Measurements from ENCODE around the gene DEDD2. TPM values are rescaled to one million over a fixed set of nuclear protein-coding genes. Genes with fewer than 3 reads are reported as not detected.
"Not testable (repeated sequence)": the region's sequence is repeated elsewhere in the genome, so short reads cannot be mapped to it uniquely, and the experiment has no call there.

Gene DEDD2
- polyA plus RNA-seq, 1 donor from 2014 or later = 69.9 TPM

DNA sequence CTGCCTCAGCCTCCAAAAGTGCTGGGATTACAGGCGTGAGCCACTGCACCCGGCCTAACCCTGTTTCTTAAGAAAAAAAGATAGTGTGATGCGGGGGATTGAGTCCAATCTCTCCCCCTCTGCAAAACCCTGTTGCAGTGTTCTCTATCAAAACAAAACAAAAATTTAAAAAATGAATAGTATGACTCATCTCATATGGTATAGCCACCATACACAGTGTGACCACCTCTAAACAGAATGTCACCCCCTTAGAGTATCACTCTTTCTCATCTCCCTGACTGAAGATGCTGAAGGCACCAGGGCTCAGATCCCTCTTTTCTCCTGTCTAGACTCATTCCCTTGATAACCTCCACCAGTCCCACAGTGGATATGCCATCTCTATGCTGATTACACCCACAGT, 44.3 kb upstream of the DEDD2 start:
- H2AFZ ChIP-seq (ENCODE audit: low read depth, low read length) = no peak overlapping the region
- H3K9ac ChIP-seq (ENCODE audit: low read length) = no peak overlapping the region
- no peaks in the 10 kb centered on the region for H3K9me3 ChIP-seq (ENCODE audit: low read length)
- no peak overlapping the region for H3K4me3 ChIP-seq (ENCODE audit: low read length)
- no peaks in the 10 kb centered on the region for H3K79me2 ChIP-seq (replicated peaks; ENCODE audit: insufficient read depth, low read length)
- TF ChIP-seq TAF1 (IDR thresholded peaks at IDR 0.05; ENCODE audit: low read depth) = no peak
- TF ChIP-seq, protein P1, sequence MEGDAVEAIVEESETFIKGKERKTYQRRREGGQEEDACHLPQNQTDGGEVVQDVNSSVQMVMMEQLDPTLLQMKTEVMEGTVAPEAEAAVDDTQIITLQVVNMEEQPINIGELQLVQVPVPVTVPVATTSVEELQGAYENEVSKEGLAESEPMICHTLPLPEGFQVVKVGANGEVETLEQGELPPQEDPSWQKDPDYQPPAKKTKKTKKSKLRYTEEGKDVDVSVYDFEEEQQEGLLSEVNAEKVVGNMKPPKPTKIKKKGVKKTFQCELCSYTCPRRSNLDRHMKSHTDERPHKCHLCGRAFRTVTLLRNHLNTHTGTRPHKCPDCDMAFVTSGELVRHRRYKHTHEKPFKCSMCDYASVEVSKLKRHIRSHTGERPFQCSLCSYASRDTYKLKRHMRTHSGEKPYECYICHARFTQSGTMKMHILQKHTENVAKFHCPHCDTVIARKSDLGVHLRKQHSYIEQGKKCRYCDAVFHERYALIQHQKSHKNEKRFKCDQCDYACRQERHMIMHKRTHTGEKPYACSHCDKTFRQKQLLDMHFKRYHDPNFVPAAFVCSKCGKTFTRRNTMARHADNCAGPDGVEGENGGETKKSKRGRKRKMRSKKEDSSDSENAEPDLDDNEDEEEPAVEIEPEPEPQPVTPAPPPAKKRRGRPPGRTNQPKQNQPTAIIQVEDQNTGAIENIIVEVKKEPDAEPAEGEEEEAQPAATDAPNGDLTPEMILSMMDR (IDR thresholded peaks at IDR 0.05; ENCODE audit: poor library complexity, severe bottlenecking) = no peak
- no peak for TF ChIP-seq REST (IDR thresholded peaks at IDR 0.05; ENCODE audit: borderline replicate concordance)
- TF ChIP-seq EZH2 (IDR thresholded peaks at IDR 0.05; ENCODE audit: borderline replicate concordance, insufficient read depth, low read length, poor library complexity, severe bottlenecking) = no peak
- no peak for TF ChIP-seq SMC3 (conservative IDR thresholded peaks at IDR 0.05; ENCODE audit: poor library complexity)
- TF ChIP-seq MXI1 (conservative IDR thresholded peaks at IDR 0.05; ENCODE audit: poor library complexity, severe bottlenecking) = no peak
- TF ChIP-seq POLR2AphosphoS5 (IDR thresholded peaks at IDR 0.05) = no peak
- TF ChIP-seq RAD21 (conservative IDR thresholded peaks at IDR 0.05) = no peak
- no peak for TF ChIP-seq EP300 (conservative IDR thresholded peaks at IDR 0.05; ENCODE audit: poor library complexity, severe bottlenecking)
- H3K27ac ChIP-seq (ENCODE audit: low read length) = no peak overlapping the region
- no peaks in the 10 kb centered on the region for H3F3A ChIP-seq (ENCODE audit: insufficient read depth, low read length, poor library complexity, severe bottlenecking)
- H3K27me3 ChIP-seq (ENCODE audit: insufficient read depth, low read depth, low read length) = no peaks in the 10 kb centered on the region
- H3K36me3 ChIP-seq (ENCODE audit: insufficient read depth, low read length) = no peaks in the 10 kb centered on the region
- H4K20me1 ChIP-seq (ENCODE audit: insufficient read depth) = no peaks in the 10 kb centered on the region
- no peaks in the 10 kb centered on the region for H3K9me2 ChIP-seq (ENCODE audit: insufficient read depth, low read length)
- H3K4me2 ChIP-seq (ENCODE audit: low read length) = no peak overlapping the region

DNA sequence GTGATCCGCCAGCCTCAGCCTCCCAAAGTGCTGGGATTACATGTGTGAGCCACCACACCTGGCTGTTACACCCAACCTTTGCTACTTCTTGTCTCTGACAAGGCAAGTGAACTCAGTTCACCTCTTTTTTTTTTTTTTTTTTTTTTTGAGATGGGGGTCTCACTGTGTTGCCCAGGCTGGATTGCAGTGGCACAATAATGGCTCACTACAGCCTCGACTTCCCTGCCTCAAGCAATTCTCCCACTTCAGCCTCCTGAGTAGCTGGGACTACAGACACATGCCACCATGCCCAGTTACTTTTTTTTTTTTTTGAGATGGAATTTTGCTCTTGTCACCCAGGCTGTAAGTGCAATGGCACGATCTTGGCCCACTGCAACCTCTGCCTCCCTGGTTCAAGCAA, 40.4 kb upstream of the DEDD2 start:
- not testable (repeated sequence) for H2AFZ ChIP-seq (ENCODE audit: low read depth, low read length); H3K9me2 ChIP-seq (ENCODE audit: insufficient read depth, low read length)

More for the DNA sequence above, 40.4 kb upstream of the DEDD2 start:
- H3K4me3 ChIP-seq (ENCODE audit: low read length); H3K9me3 ChIP-seq (ENCODE audit: low read length); H3K4me2 ChIP-seq (ENCODE audit: low read length); H4K20me1 ChIP-seq (ENCODE audit: insufficient read depth); H3K79me2 ChIP-seq (replicated peaks; ENCODE audit: insufficient read depth, low read length); H3K27me3 ChIP-seq (ENCODE audit: insufficient read depth, low read depth, low read length); H3K36me3 ChIP-seq (ENCODE audit: insufficient read depth, low read length); H3K27ac ChIP-seq (ENCODE audit: low read length); H3F3A ChIP-seq (ENCODE audit: insufficient read depth, low read length, poor library complexity, severe bottlenecking); H3K9ac ChIP-seq (ENCODE audit: low read length): not testable (repeated sequence)
